NK-92 (cell line): ENCODE measurements around the gene ADGRB3.
"Not testable (repeated sequence)": the region's sequence is repeated elsewhere in the genome, so short reads cannot be mapped to it uniquely, and the experiment has no call there.

ENCODE experiments used
- DNase-seq: peaks from one replicate; lab custom pipeline; 2025; ENCODE audit not compliant: unreplicated experiment; lab: John Stamatoyannopoulos, UW

Gene ADGRB3

GRCh38 chr6:68912805-68913204 lies 277.7 kb downstream of the ADGRB3 start:
- DNase-seq = not testable (repeated sequence)

- DNase-seq = no peak
Observed at GRCh38 chr6:68915586-68915985, 280.5 kb downstream of the ADGRB3 start.

GRCh38 chr6:68919537-68919936 lies 284.5 kb downstream of the ADGRB3 start:
- DNase-seq = no peak

GRCh38 chr6:68941345-68941744 lies 306.3 kb downstream of the ADGRB3 start:
- no peak for DNase-seq

- DNase-seq = no peak
Observed at GRCh38 chr6:68947721-68948120, 312.6 kb downstream of the ADGRB3 start.

- DNase-seq = no peak
Observed at GRCh38 chr6:68951270-68951669, 316.2 kb downstream of the ADGRB3 start.

- DNase-seq = no peak
Observed at GRCh38 chr6:68958327-68958726, 323.2 kb downstream of the ADGRB3 start.

GRCh38 chr6:68967549-68968300 lies 332.6 kb downstream of the ADGRB3 start:
- DNase-seq = no peak

GRCh38 chr6:68968301-68968649 lies 333.2 kb downstream of the ADGRB3 start:
- DNase-seq = no peak

GRCh38 chr6:68973066-68973465 lies 338.0 kb downstream of the ADGRB3 start:
- no peak for DNase-seq

GRCh38 chr6:68975064-68975463 lies 340.0 kb downstream of the ADGRB3 start:
- no peak for DNase-seq

GRCh38 chr6:68975816-68976215 lies 340.7 kb downstream of the ADGRB3 start:
- no peak for DNase-seq

GRCh38 chr6:68976260-68976659 lies 341.2 kb downstream of the ADGRB3 start:
- no peak for DNase-seq

GRCh38 chr6:68978411-68978810 lies 343.3 kb downstream of the ADGRB3 start:
- DNase-seq = no peak

- DNase-seq = not testable (repeated sequence)
Observed at GRCh38 chr6:68981668-68982067, 346.6 kb downstream of the ADGRB3 start.

- no peak for DNase-seq
Observed at GRCh38 chr6:68988698-68989097, 353.6 kb downstream of the ADGRB3 start.

GRCh38 chr6:68990317-68990716 lies 355.2 kb downstream of the ADGRB3 start:
- no peak for DNase-seq

GRCh38 chr6:68993911-68994310 lies 358.8 kb downstream of the ADGRB3 start:
- no peak for DNase-seq

GRCh38 chr6:68994521-68994920 lies 359.4 kb downstream of the ADGRB3 start:
- DNase-seq = no peak

GRCh38 chr6:69005199-69005598 lies 370.1 kb downstream of the ADGRB3 start:
- no peak for DNase-seq

- no peak for DNase-seq
Observed at GRCh38 chr6:69007781-69008180, 372.7 kb downstream of the ADGRB3 start.

GRCh38 chr6:69012211-69012610 lies 377.1 kb downstream of the ADGRB3 start:
- DNase-seq = no peak

GRCh38 chr6:69012876-69013275 lies 377.8 kb downstream of the ADGRB3 start:
- no peak for DNase-seq
